ENCODE results near the gene TEAD3.

The TEAD3 gene

GRCh38 chr6:35476004-35476403 lies 20.9 kb downstream of the TEAD3 start:
- no peak for DNase-seq (ENCODE audit: low read depth in 2 of 2, low spot score in 1 of 2)

GRCh38 chr6:35475573-35475972 lies 21.3 kb downstream of the TEAD3 start:
- DNase-seq (ENCODE audit: low read depth in 2 of 2, low spot score in 1 of 2), result no peak

- no peak for DNase-seq (ENCODE audit: low read depth in 2 of 2, low spot score in 1 of 2)
Measured at GRCh38 chr6:35474942-35475570, 21.8 kb downstream of the TEAD3 start.

GRCh38 chr6:35474131-35474941 lies 22.5 kb downstream of the TEAD3 start:
- no peak for DNase-seq (ENCODE audit: low read depth in 2 of 2, low spot score in 1 of 2)

GRCh38 chr6:35473850-35474130 lies 23.1 kb downstream of the TEAD3 start:
- no peak for DNase-seq (ENCODE audit: low read depth in 2 of 2, low spot score in 1 of 2)

GRCh38 chr6:35473075-35473849 lies 23.6 kb downstream of the TEAD3 start:
- no peak for DNase-seq (ENCODE audit: low read depth in 2 of 2, low spot score in 1 of 2)

GRCh38 chr6:35471836-35472345 lies 25.0 kb downstream of the TEAD3 start:
- no peak for DNase-seq (ENCODE audit: low read depth in 2 of 2, low spot score in 1 of 2)

- no peak for DNase-seq (ENCODE audit: low read depth in 2 of 2, low spot score in 1 of 2)
Measured at GRCh38 chr6:35470663-35471120, 26.2 kb downstream of the TEAD3 start.

GRCh38 chr6:35469751-35470662 lies 26.9 kb downstream of the TEAD3 start:
- DNase-seq (ENCODE audit: low read depth in 2 of 2, low spot score in 1 of 2), result no peak

GRCh38 chr6:35468980-35469750 lies 27.7 kb downstream of the TEAD3 start:
- DNase-seq (ENCODE audit: low read depth in 2 of 2, low spot score in 1 of 2), result peak in 1 of 2 donors; percentile 13

GRCh38 chr6:35468181-35468979 lies 28.5 kb downstream of the TEAD3 start, which contains the start of gene RPL10A:
TSS of gene RPL10A (plus strand) at chr6:35468401. CDS start at chr6:35468435, 34 bp downstream.
- peak; percentile 88 to 95 for DNase-seq (ENCODE audit: low read depth in 2 of 2, low spot score in 1 of 2)

- no peak for DNase-seq (ENCODE audit: low read depth in 2 of 2, low spot score in 1 of 2)
Measured at GRCh38 chr6:35465646-35466045, 31.2 kb downstream of the TEAD3 start.

GRCh38 chr6:35463292-35463691 lies 33.6 kb downstream of the TEAD3 start:
- no peak for DNase-seq (ENCODE audit: low read depth in 2 of 2, low spot score in 1 of 2)

GRCh38 chr6:35461270-35461669 lies 35.6 kb downstream of the TEAD3 start:
- DNase-seq (ENCODE audit: low read depth in 2 of 2, low spot score in 1 of 2), result no peak

GRCh38 chr6:35457907-35458306 lies 39.0 kb downstream of the TEAD3 start:
- no peak for DNase-seq (ENCODE audit: low read depth in 2 of 2, low spot score in 1 of 2)

- DNase-seq (ENCODE audit: low read depth in 2 of 2, low spot score in 1 of 2), result no peak
Measured at GRCh38 chr6:35454391-35455110, 42.3 kb downstream of the TEAD3 start.

GRCh38 chr6:35453236-35453635 lies 43.6 kb downstream of the TEAD3 start:
- no peak for DNase-seq (ENCODE audit: low read depth in 2 of 2, low spot score in 1 of 2)

Data from stimulated activated CD8-positive, alpha-beta memory T cell treated with anti-CD3 and anti-CD28 coated beads, Interleukin-4, amount 100 ng/mL, for 1 hour (primary cell).